K562 (cell line): ENCODE measurements around the gene TUBA1A. TPM values are rescaled to one million over a fixed set of nuclear protein-coding genes. Genes with fewer than 3 reads are reported as not detected.
A peak's percentile ranks its signal among the peaks of the same experiment; 100 is the strongest.

Experiments
- ATF1 ChIP-seq, 2 experiments: fragments of 450-650 bp in 1 of 2; IDR thresholded peaks; 2 replicates each; pipeline ENCODE4 v1.6.1; 2016; ENCODE audit warnings: missing compliant biosample characterization in 1 of 2, missing genetic modification characterization in 1 of 2
- CBX2 ChIP-seq: fragments of 200-600 bp; sonication (generic); IDR thresholded peaks from one replicate; pipeline ENCODE4 v1.6.1; 2012; ENCODE audit warnings: mild to moderate bottlenecking, low read length, inconsistent platforms; ENCODE audit not compliant: insufficient read depth, poor library complexity, severe bottlenecking
- DACH1 ChIP-seq: fragments of 450-650 bp; IDR thresholded peaks from 2 replicates; pipeline ENCODE4 v1.6.1; 2018; ENCODE audit not compliant: partially characterized antibody
- FOSL1 ChIP-seq: fragments of 200-800 bp; sonication (Bioruptor generic); conservative IDR thresholded peaks from 2 replicates; pipeline ENCODE4 v1.6.1; 2016; ENCODE audit warnings: missing genetic modification characterization, missing compliant biosample characterization
- FUS ChIP-seq: fragments of 200-400 bp; formaldehyde crosslinking; optimal IDR thresholded peaks from 2 replicates; pipeline ENCODE3; 2017; ENCODE audit warnings: low read depth, low read length
- HBP1 ChIP-seq: fragments of 450-650 bp; formaldehyde crosslinking; IDR thresholded peaks from 2 replicates; pipeline ENCODE4 v1.4.0; 2022; ENCODE audit warnings: missing genetic modification characterization
- IRF1 ChIP-seq: sonication (generic); formaldehyde crosslinking; IDR thresholded peaks from 2 replicates; pipeline ENCODE4 v1.8.0; 2022; ENCODE audit warnings: missing genetic modification reagents, mild to moderate bottlenecking, borderline replicate concordance
- JUNB ChIP-seq: fragments of 450-650 bp; formaldehyde crosslinking; conservative IDR thresholded peaks from 2 replicates; pipeline ENCODE4 v1.4.0; 2020; ENCODE audit warnings: mild to moderate bottlenecking
- PCBP2 ChIP-seq: fragments of 200-400 bp; formaldehyde crosslinking; IDR thresholded peaks from 2 replicates; pipeline ENCODE4 v1.6.1; 2018; ENCODE audit warnings: low read length, low read depth, mild to moderate bottlenecking, moderate library complexity; ENCODE audit not compliant: poor library complexity, severe bottlenecking
- RERE ChIP-seq: sonication (generic); formaldehyde crosslinking; IDR thresholded peaks from 2 replicates; pipeline ENCODE4 v1.8.0; 2023; ENCODE audit warnings: missing genetic modification reagents, mild to moderate bottlenecking, borderline replicate concordance
- SETDB1 ChIP-seq: IDR thresholded peaks from one replicate; pipeline ENCODE4 v1.6.1; 2012; ENCODE audit warnings: low read length, control low read depth, inconsistent platforms
- STAT5A ChIP-seq: IDR thresholded peaks from 2 replicates; pipeline ENCODE4 v1.6.1; 2012; ENCODE audit warnings: low read length, inconsistent platforms, borderline replicate concordance
- ZFPM2 ChIP-seq: fragments of 250-450 bp; sonication (Bioruptor Pico); IDR thresholded peaks from 2 replicates; pipeline ENCODE4 v1.5.1; 2022; ENCODE audit warnings: mild to moderate bottlenecking
- ZNF121 ChIP-seq: sonication (generic); formaldehyde crosslinking; conservative IDR thresholded peaks from 2 replicates; pipeline ENCODE4 v1.8.0; 2022; ENCODE audit warnings: missing genetic modification reagents
- ZNF184 ChIP-seq: sonication (generic); formaldehyde crosslinking; IDR thresholded peaks from 2 replicates; pipeline ENCODE4 v1.5.0; 2020; ENCODE audit warnings: missing genetic modification reagents
- ZNF197 ChIP-seq: fragments of 200-800 bp; sonication (Bioruptor generic); IDR thresholded peaks from 2 replicates; pipeline ENCODE4 v1.6.1; 2016; ENCODE audit warnings: low read depth, missing genetic modification characterization, missing compliant biosample characterization
- ZNF280A ChIP-seq: fragments of 450-650 bp; IDR thresholded peaks from 2 replicates; pipeline ENCODE4 v1.6.1; 2018; ENCODE audit warnings: mild to moderate bottlenecking, low read depth; ENCODE audit not compliant: partially characterized antibody
- ZNF644 ChIP-seq: fragments of 200-800 bp; sonication (Bioruptor generic); IDR thresholded peaks from 2 replicates; pipeline ENCODE4 v1.6.1; 2016; ENCODE audit warnings: low read depth, missing genetic modification characterization, missing compliant biosample characterization
- polyA plus RNA-seq, 8 experiments: library from polyadenylated mRNA; depleted of rRNA in 4 of 8; stranded (reverse) in 5 of 8; unstranded in 3 of 8; fragments of >200 nt; fragmentation: Nextera tagmentation in 2 of 8; fragmentation: Illumina TruSeq in 1 of 8; extraction: Ambion mirVana in 2 of 8; extraction: Trizol in 1 of 8; gene quantifications; 2 replicates each; pipeline versions ENCODE4 v1.2.1 to v1.2.3, GENCODE V29; 2011 to 2014; ENCODE audit warnings: inconsistent platforms in 1 of 8, missing spikeins in 1 of 8
- total RNA-seq, 7 experiments: library from RNA; depleted of rRNA in 6 of 7; stranded (reverse); fragments of >200 nt in 6 of 7; fragmentation: Illumina TruSeq in 2 of 7; extraction: Trizol in 2 of 7; gene quantifications; 2 replicates each; pipeline versions ENCODE4 v1.2.1 to v1.2.3, GENCODE V29; 2011 to 2021; ENCODE audit warnings: low replicate concordance in 1 of 7

TUBA1A gene
- total and polyA plus RNA-seq, 9 of the 15 experiments (the other 6 are each of a cell fraction or from before 2014, with no cell fraction given) = 7.4 to 45.1 (median 11.9) TPM

- no peak for TF ChIP-seq CBX2
- no peak for TF ChIP-seq HBP1
- TF ChIP-seq ZFPM2 (CRISPR knock-in tag) = no peak
- TF ChIP-seq IRF1 (CRISPR knock-in tag) = no peak
- no peak for TF ChIP-seq JUNB
- no peak for TF ChIP-seq ZNF184 (CRISPR knock-in tag)
- no peak for TF ChIP-seq RERE (CRISPR knock-in tag)
- TF ChIP-seq SETDB1 = no peak
- TF ChIP-seq ZNF121 (CRISPR knock-in tag) = no peak
- TF ChIP-seq STAT5A = no peak
- TF ChIP-seq ATF1 (CRISPR knock-in tag; IDR thresholded peaks at IDR 0.05) = no peak
- no peak for TF ChIP-seq ATF1 (tag; IDR thresholded peaks at IDR 0.05)
- TF ChIP-seq FUS = no peak
- no peak for TF ChIP-seq PCBP2
- TF ChIP-seq ZNF197 (CRISPR knock-in tag) = no peak
- TF ChIP-seq ZNF644 (tag) = no peak
- TF ChIP-seq ZNF280A = no peak
- no peak for TF ChIP-seq DACH1
- TF ChIP-seq FOSL1 (tag) = peak; percentile 98
These were observed 12.2 kb upstream of the TUBA1A start (continued) for GRCh38 chr12:49200919-49201594.
